K562 (cell line): ENCODE measurements around the gene MSH3. TPM values are rescaled to one million over a fixed set of nuclear protein-coding genes. Genes with fewer than 3 reads are reported as not detected.

Source experiments
- ILK ChIP-seq: fragments of 450-650 bp; IDR thresholded peaks from 2 replicates; pipeline ENCODE4 v1.6.1; 2016; ENCODE audit warnings: missing genetic modification characterization, low read depth, mild to moderate bottlenecking, missing compliant biosample characterization, moderate library complexity, borderline replicate concordance
- MTA1 ChIP-seq: fragments of 450-650 bp; IDR thresholded peaks from 2 replicates; pipeline ENCODE4 v1.6.1; 2017; ENCODE audit warnings: borderline replicate concordance
- NELFE ChIP-seq: IDR thresholded peaks from 2 replicates; pipeline ENCODE4 v1.6.1; 2011; ENCODE audit warnings: mild to moderate bottlenecking; ENCODE audit not compliant: insufficient read depth, insufficient read length
- NFXL1 ChIP-seq: fragments of 450-650 bp; formaldehyde crosslinking; IDR thresholded peaks from 2 replicates; pipeline ENCODE4 v1.4.0; 2021; ENCODE audit warnings: mild to moderate bottlenecking
- PCBP2 ChIP-seq: fragments of 200-400 bp; formaldehyde crosslinking; IDR thresholded peaks from 2 replicates; pipeline ENCODE4 v1.6.1; 2018; ENCODE audit warnings: low read length, low read depth, mild to moderate bottlenecking, moderate library complexity; ENCODE audit not compliant: poor library complexity, severe bottlenecking
- ZNF121 ChIP-seq: sonication (generic); formaldehyde crosslinking; conservative IDR thresholded peaks from 2 replicates; pipeline ENCODE4 v1.8.0; 2022; ENCODE audit warnings: missing genetic modification reagents
- ZNF133 ChIP-seq: fragments of 250-450 bp; sonication (Bioruptor Pico); IDR thresholded peaks from 2 replicates; pipeline ENCODE4 v1.4.0; 2020; ENCODE audit warnings: mild to moderate bottlenecking
- polyA plus RNA-seq, 8 experiments: library from polyadenylated mRNA; depleted of rRNA in 4 of 8; stranded (reverse) in 5 of 8; unstranded in 3 of 8; fragments of >200 nt; fragmentation: Nextera tagmentation in 2 of 8; fragmentation: Illumina TruSeq in 1 of 8; extraction: Ambion mirVana in 2 of 8; extraction: Trizol in 1 of 8; gene quantifications; 2 replicates each; pipeline versions ENCODE4 v1.2.1 to v1.2.3, GENCODE V29; 2011 to 2014; ENCODE audit warnings: inconsistent platforms in 1 of 8, missing spikeins in 1 of 8
- total RNA-seq, 7 experiments: library from RNA; depleted of rRNA in 6 of 7; stranded (reverse); fragments of >200 nt in 6 of 7; fragmentation: Illumina TruSeq in 2 of 7; extraction: Trizol in 2 of 7; gene quantifications; 2 replicates each; pipeline versions ENCODE4 v1.2.1 to v1.2.3, GENCODE V29; 2011 to 2021; ENCODE audit warnings: low replicate concordance in 1 of 7
- TF ChIP-seq, protein P1 (sequence below), 2 experiments: fragments of 450-650 bp in 1 of 2; sonication (generic) in 1 of 2; formaldehyde crosslinking in 1 of 2; IDR thresholded peaks; 2 replicates each; pipeline versions ENCODE4 v1.7.1 to v1.9.0; 2016 to 2022; ENCODE audit warnings: inconsistent platforms in 1 of 2, mild to moderate bottlenecking in 1 of 2, missing genetic modification reagents in 1 of 2
- TF ChIP-seq, protein P2 (sequence below), 3 experiments: fragments of 200-800 bp in 1 of 3; sonication (Bioruptor generic) in 1 of 3; sonication (generic) in 1 of 3; formaldehyde crosslinking in 1 of 3; IDR thresholded peaks; 2 replicates each; pipeline versions ENCODE4 v1.6.1 to v1.8.0; 2016 to 2022; ENCODE audit warnings: mild to moderate bottlenecking in 2 of 3, missing compliant biosample characterization in 2 of 3, missing genetic modification characterization in 2 of 3, missing genetic modification reagents in 1 of 3
- TF ChIP-seq, protein P3 (sequence below), 2 experiments: fragments of 450-650 bp; conservative IDR thresholded peaks; 2 replicates each; pipeline ENCODE4 v1.6.1; 2017; ENCODE audit warnings: mild to moderate bottlenecking in 2 of 2, moderate library complexity in 2 of 2

Gene MSH3
- total and polyA plus RNA-seq, 9 of the 15 experiments (the other 6 are each of a cell fraction or from before 2014, with no cell fraction given): 3.9 to 17.2 (median 13.2) TPM

DNA sequence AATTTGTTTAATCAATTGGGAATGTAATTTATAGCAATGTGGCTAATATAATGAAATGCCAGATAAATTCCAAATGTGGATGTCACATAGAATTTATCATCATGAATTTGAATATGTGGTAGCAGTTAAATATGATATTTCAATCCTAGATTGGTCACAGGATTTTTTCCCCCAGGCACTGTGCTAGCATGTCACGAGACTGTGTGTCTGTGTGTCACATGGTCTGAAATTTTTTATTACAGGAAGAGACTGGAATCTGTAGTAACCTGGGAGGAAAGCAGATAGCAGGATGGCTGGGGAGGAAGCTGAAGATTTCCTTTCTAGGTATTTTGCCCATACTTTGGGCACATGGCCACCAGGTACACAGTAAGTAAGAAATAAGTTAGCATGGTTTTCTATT, 35.4 kb upstream of the MSH3 start (continued):
- TF ChIP-seq, protein P1, sequence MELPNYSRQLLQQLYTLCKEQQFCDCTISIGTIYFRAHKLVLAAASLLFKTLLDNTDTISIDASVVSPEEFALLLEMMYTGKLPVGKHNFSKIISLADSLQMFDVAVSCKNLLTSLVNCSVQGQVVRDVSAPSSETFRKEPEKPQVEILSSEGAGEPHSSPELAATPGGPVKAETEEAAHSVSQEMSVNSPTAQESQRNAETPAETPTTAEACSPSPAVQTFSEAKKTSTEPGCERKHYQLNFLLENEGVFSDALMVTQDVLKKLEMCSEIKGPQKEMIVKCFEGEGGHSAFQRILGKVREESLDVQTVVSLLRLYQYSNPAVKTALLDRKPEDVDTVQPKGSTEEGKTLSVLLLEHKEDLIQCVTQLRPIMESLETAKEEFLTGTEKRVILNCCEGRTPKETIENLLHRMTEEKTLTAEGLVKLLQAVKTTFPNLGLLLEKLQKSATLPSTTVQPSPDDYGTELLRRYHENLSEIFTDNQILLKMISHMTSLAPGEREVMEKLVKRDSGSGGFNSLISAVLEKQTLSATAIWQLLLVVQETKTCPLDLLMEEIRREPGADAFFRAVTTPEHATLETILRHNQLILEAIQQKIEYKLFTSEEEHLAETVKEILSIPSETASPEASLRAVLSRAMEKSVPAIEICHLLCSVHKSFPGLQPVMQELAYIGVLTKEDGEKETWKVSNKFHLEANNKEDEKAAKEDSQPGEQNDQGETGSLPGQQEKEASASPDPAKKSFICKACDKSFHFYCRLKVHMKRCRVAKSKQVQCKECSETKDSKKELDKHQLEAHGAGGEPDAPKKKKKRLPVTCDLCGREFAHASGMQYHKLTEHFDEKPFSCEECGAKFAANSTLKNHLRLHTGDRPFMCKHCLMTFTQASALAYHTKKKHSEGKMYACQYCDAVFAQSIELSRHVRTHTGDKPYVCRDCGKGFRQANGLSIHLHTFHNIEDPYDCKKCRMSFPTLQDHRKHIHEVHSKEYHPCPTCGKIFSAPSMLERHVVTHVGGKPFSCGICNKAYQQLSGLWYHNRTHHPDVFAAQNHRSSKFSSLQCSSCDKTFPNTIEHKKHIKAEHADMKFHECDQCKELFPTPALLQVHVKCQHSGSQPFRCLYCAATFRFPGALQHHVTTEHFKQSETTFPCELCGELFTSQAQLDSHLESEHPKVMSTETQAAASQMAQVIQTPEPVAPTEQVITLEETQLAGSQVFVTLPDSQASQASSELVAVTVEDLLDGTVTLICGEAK (IDR thresholded peaks at IDR 0.05): no peak
- TF ChIP-seq, protein P1 (CRISPR knock-in tag; IDR thresholded peaks at IDR 0.05): no peak
- TF ChIP-seq ZNF121 (no peak), MTA1 (no peak), ILK (tag) (no peak), ZNF133 (CRISPR knock-in tag) (no peak), NELFE (no peak), PCBP2 (no peak), NFXL1 (no peak)
- TF ChIP-seq, protein P2, sequence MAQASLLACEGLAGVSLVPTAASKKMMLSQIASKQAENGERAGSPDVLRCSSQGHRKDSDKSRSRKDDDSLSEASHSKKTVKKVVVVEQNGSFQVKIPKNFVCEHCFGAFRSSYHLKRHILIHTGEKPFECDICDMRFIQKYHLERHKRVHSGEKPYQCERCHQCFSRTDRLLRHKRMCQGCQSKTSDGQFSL (CRISPR knock-in tag; IDR thresholded peaks at IDR 0.05): no peak
- TF ChIP-seq, protein P2 (tag; IDR thresholded peaks at IDR 0.05): no peak
- TF ChIP-seq, protein P3, sequence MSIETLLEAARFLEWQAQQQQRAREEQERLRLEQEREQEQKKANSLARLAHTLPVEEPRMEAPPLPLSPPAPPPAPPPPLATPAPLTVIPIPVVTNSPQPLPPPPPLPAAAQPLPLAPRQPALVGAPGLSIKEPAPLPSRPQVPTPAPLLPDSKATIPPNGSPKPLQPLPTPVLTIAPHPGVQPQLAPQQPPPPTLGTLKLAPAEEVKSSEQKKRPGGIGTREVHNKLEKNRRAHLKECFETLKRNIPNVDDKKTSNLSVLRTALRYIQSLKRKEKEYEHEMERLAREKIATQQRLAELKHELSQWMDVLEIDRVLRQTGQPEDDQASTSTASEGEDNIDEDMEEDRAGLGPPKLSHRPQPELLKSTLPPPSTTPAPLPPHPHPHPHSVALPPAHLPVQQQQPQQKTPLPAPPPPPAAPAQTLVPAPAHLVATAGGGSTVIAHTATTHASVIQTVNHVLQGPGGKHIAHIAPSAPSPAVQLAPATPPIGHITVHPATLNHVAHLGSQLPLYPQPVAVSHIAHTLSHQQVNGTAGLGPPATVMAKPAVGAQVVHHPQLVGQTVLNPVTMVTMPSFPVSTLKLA (conservative IDR thresholded peaks at IDR 0.05): no peak
